H1 (cell line): Measurements from ENCODE around the gene TBC1D4. TPM values are rescaled to one million over a fixed set of nuclear protein-coding genes. Genes with fewer than 3 reads are reported as not detected.

Source experiments
- CTCF ChIA-PET: fragments of 300-600 bp; sonication (Branson Sonifier 250); formaldehyde crosslinking; loops from one replicate; lab custom pipeline; 2021; ENCODE audit not compliant: partially characterized antibody; lab: Charles Lee
- POLR2A ChIA-PET: fragments of 300-600 bp; sonication (Branson Sonifier 250); formaldehyde crosslinking; loops from one replicate; lab custom pipeline; 2021; ENCODE audit warnings: inconsistent platforms; ENCODE audit not compliant: partially characterized antibody; lab: Charles Lee
- DNase-seq, 2 experiments: peaks; one replicate each; pipeline versions ENCODE4 v3.0.0 to v3.0.0-alpha.2; 2010 to 2022; ENCODE audit warnings: low spot score in 2 of 2, low read depth in 1 of 2, mixed read lengths in 1 of 2
- FAIRE-seq: peaks from 2 replicates; lab custom pipeline; 2011; peaks lifted over from hg19 to GRCh38; lab: Jason Lieb, UNC
- H2AFZ ChIP-seq: 2 replicates; pipeline ENCODE4 v1.8.1; 2012; ENCODE audit warnings: low read length, inconsistent platforms
- H2AK5ac ChIP-seq: 2 replicates; pipeline ENCODE4 v1.6.1; 2013; ENCODE audit warnings: low read depth, low read length
- H2BK120ac ChIP-seq: replicated peaks from 2 replicates; pipeline ENCODE3; 2013; ENCODE audit warnings: low read depth, low read length, inconsistent platforms
- H2BK12ac ChIP-seq: 2 replicates; pipeline ENCODE4 v1.6.1; 2013; ENCODE audit warnings: low read depth, low read length
- H2BK15ac ChIP-seq: 2 replicates; pipeline ENCODE4 v1.6.1; 2013; ENCODE audit warnings: low read length
- H2BK20ac ChIP-seq: 2 replicates; pipeline ENCODE4 v1.6.1; 2013; ENCODE audit warnings: low read length
- H2BK5ac ChIP-seq: 2 replicates; pipeline ENCODE4 v1.6.1; 2013; ENCODE audit warnings: low read depth, low read length
- H3K14ac ChIP-seq: 2 replicates; pipeline ENCODE4 v1.6.1; 2013; ENCODE audit warnings: inconsistent platforms; ENCODE audit not compliant: insufficient read length
- H3K18ac ChIP-seq: 2 replicates; pipeline ENCODE4 v1.6.1; 2013; ENCODE audit warnings: low read length; ENCODE audit errors: extremely low read depth
- H3K23ac ChIP-seq: 2 replicates; pipeline ENCODE4 v1.6.1; 2013; ENCODE audit warnings: inconsistent platforms; ENCODE audit not compliant: insufficient read length
- H3K23me2 ChIP-seq: 2 replicates; pipeline ENCODE4 v1.6.1; 2013; ENCODE audit warnings: low read depth, low read length
- H3K27ac ChIP-seq: 2 replicates; pipeline ENCODE4 v1.6.1; 2011; ENCODE audit warnings: low read depth, low read length, inconsistent platforms
- H3K27me3 ChIP-seq, 4 experiments: replicated peaks in 1 of 4; 1 replicate in 1 of 4; 2 replicates in 3 of 4; pipeline versions ENCODE4 v1.6.1 to v1.8.1; 2011 to 2013; ENCODE audit warnings: low read length in 3 of 4, mild to moderate bottlenecking in 3 of 4, inconsistent platforms in 2 of 4, mixed read lengths in 2 of 4, moderate library complexity in 1 of 4; ENCODE audit not compliant: control insufficient read depth in 3 of 4, insufficient read depth in 3 of 4; ENCODE audit errors: extremely low read depth in 1 of 4
- H3K36me3 ChIP-seq, 4 experiments: 2 replicates each; pipeline versions ENCODE4 v1.6.1 to v1.8.1; 2011 to 2013; ENCODE audit warnings: mild to moderate bottlenecking in 4 of 4, low read length in 3 of 4, moderate library complexity in 2 of 4, control low read depth in 1 of 4, inconsistent platforms in 1 of 4; ENCODE audit not compliant: insufficient read depth in 4 of 4, control insufficient read depth in 2 of 4
- H3K4ac ChIP-seq: replicated peaks from 2 replicates; pipeline ENCODE3; 2013; ENCODE audit warnings: low read length, low read depth, mixed read lengths, inconsistent platforms; ENCODE audit not compliant: insufficient read length
- H3K4me1 ChIP-seq, 4 experiments: replicated peaks in 1 of 4; 1 replicate in 1 of 4; 2 replicates in 3 of 4; pipeline versions ENCODE4 v1.6.1 to v1.8.1; 2011 to 2013; ENCODE audit warnings: low read length in 3 of 4, inconsistent platforms in 2 of 4, mixed read lengths in 1 of 4; ENCODE audit not compliant: insufficient read depth in 4 of 4, control insufficient read depth in 3 of 4
- H3K4me2 ChIP-seq, 2 experiments: 2 replicates each; pipeline versions ENCODE4 v1.6.1 to v1.8.1; 2011 to 2013; ENCODE audit warnings: low read depth in 2 of 2, low read length in 2 of 2, control low read depth in 1 of 2, inconsistent platforms in 1 of 2, mild to moderate bottlenecking in 1 of 2; ENCODE audit not compliant: insufficient read depth in 1 of 2
- H3K4me3 ChIP-seq, 4 experiments: fragments of 200-600, 300-600 bp in 1 of 4; sonication (generic), shearing (Covaris generic), sonication (Bioruptor Twin) in 1 of 4; 2 replicates each; pipeline versions ENCODE4 v1.5.1 to v1.8.1; 2011 to 2016; ENCODE audit warnings: low read length in 4 of 4, low read depth in 3 of 4, control low read depth in 2 of 4, inconsistent platforms in 2 of 4, mild to moderate bottlenecking in 2 of 4, mixed read lengths in 1 of 4, moderate library complexity in 1 of 4; ENCODE audit not compliant: insufficient read depth in 2 of 4; ENCODE audit errors: extremely low read depth in 1 of 4
- H3K56ac ChIP-seq: replicated peaks from 2 replicates; pipeline ENCODE3; 2013; ENCODE audit warnings: low read depth, mild to moderate bottlenecking, mixed read lengths, low read length, inconsistent platforms; ENCODE audit not compliant: insufficient read length
- H3K79me1 ChIP-seq: 2 replicates; pipeline ENCODE4 v1.6.1; 2013; ENCODE audit warnings: low read depth, low read length, control low read depth
- H3K79me2 ChIP-seq, 2 experiments: 2 replicates each; pipeline versions ENCODE4 v1.6.1 to v1.8.1; 2012 to 2013; ENCODE audit warnings: low read length in 2 of 2, mild to moderate bottlenecking in 2 of 2, inconsistent platforms in 1 of 2; ENCODE audit not compliant: insufficient read depth in 2 of 2, control insufficient read depth in 1 of 2
- H3K9ac ChIP-seq, 4 experiments: replicated peaks in 1 of 4; 1 replicate in 1 of 4; 2 replicates in 3 of 4; pipeline versions ENCODE4 v1.6.1 to v1.8.1; 2011 to 2013; ENCODE audit warnings: low read depth in 3 of 4, low read length in 3 of 4, control low read depth in 2 of 4, mild to moderate bottlenecking in 2 of 4, moderate library complexity in 2 of 4, inconsistent platforms in 1 of 4; ENCODE audit errors: extremely low read depth in 1 of 4
- H3K9me3 ChIP-seq, 2 experiments: 2 replicates each; pipeline versions ENCODE4 v1.6.1 to v1.8.1; 2012 to 2013; ENCODE audit warnings: mild to moderate bottlenecking in 2 of 2, moderate library complexity in 2 of 2, control low read depth in 1 of 2, inconsistent platforms in 1 of 2, low read depth in 1 of 2, low read length in 1 of 2, mixed read lengths in 1 of 2; ENCODE audit not compliant: insufficient read depth in 2 of 2
- H4K20me1 ChIP-seq, 2 experiments: replicated peaks in 1 of 2; 2 replicates each; pipeline versions ENCODE3 to v1.8.1; 2011 to 2013; ENCODE audit warnings: inconsistent platforms in 2 of 2, low read length in 2 of 2, mild to moderate bottlenecking in 1 of 2; ENCODE audit not compliant: insufficient read depth in 2 of 2, control insufficient read depth in 1 of 2
- H4K5ac ChIP-seq: 2 replicates; pipeline ENCODE4 v1.6.1; 2013; ENCODE audit warnings: low read length, low read depth, mixed read lengths, inconsistent platforms; ENCODE audit not compliant: insufficient read length
- H4K8ac ChIP-seq: 2 replicates; pipeline ENCODE4 v1.8.0; 2013; ENCODE audit warnings: mild to moderate bottlenecking, moderate library complexity, low read length, inconsistent platforms; ENCODE audit not compliant: insufficient read depth; ENCODE audit errors: extremely low read depth
- H4K91ac ChIP-seq: replicated peaks from 2 replicates; pipeline ENCODE3; 2013; ENCODE audit warnings: low read length, mixed read lengths, inconsistent platforms; ENCODE audit not compliant: insufficient read length
- BCL11A ChIP-seq, 2 experiments: IDR thresholded peaks; one replicate each; pipeline ENCODE4 v1.6.1; 2011; ENCODE audit warnings: low read depth in 2 of 2, low read length in 2 of 2, mild to moderate bottlenecking in 2 of 2
- CREB1 ChIP-seq: IDR thresholded peaks from 2 replicates; pipeline ENCODE4 v1.6.1; 2012; ENCODE audit warnings: inconsistent platforms
- CTBP2 ChIP-seq: IDR thresholded peaks from 2 replicates; pipeline ENCODE4 v1.7.0; 2011; ENCODE audit warnings: borderline replicate concordance, mild to moderate bottlenecking, moderate library complexity, mixed read lengths, low read length; ENCODE audit not compliant: insufficient read depth, insufficient read length
- FOSL1 ChIP-seq: IDR thresholded peaks from 2 replicates; pipeline ENCODE4 v1.6.1; 2011; ENCODE audit warnings: mild to moderate bottlenecking, low read depth, low read length, moderate library complexity; ENCODE audit not compliant: insufficient read depth
- GTF2F1 ChIP-seq: IDR thresholded peaks from 2 replicates; pipeline ENCODE4 v1.6.1; 2012; ENCODE audit warnings: low read depth, low read length, improper control_type of control experiment, borderline replicate concordance
- HDAC6 ChIP-seq: IDR thresholded peaks from one replicate; pipeline ENCODE4 v1.7.1; 2012; ENCODE audit warnings: low read depth, mild to moderate bottlenecking, inconsistent platforms, low read length, moderate library complexity
- KDM5A ChIP-seq: fragments of 200-600 bp; IDR thresholded peaks from 2 replicates; pipeline ENCODE4 v1.7.1; 2012; ENCODE audit warnings: mild to moderate bottlenecking, low read length, inconsistent platforms, mixed read lengths
- PHF8 ChIP-seq: fragments of 200-600 bp; sonication (generic); conservative IDR thresholded peaks from 2 replicates; pipeline ENCODE4 v1.7.1; 2012; ENCODE audit warnings: low read depth, mild to moderate bottlenecking, inconsistent platforms, low read length, moderate library complexity
- POLR2A ChIP-seq, 2 experiments: IDR thresholded peaks; 1 replicate in 1 of 2; 2 replicates in 1 of 2; pipeline ENCODE4 v1.6.1; 2011; ENCODE audit warnings: low read depth in 2 of 2, low read length in 2 of 2, mild to moderate bottlenecking in 2 of 2; ENCODE audit errors: control extremely low read depth in 1 of 2
- RXRA ChIP-seq: IDR thresholded peaks from 2 replicates; pipeline ENCODE4 v1.6.1; 2011; ENCODE audit warnings: low read depth, mild to moderate bottlenecking, low read length, moderate library complexity; ENCODE audit not compliant: insufficient read depth
- SRF ChIP-seq: IDR thresholded peaks from 2 replicates; pipeline ENCODE4 v1.6.1; 2011; ENCODE audit warnings: mild to moderate bottlenecking, low read depth, low read length, moderate library complexity
- TAF1 ChIP-seq: IDR thresholded peaks from 2 replicates; pipeline ENCODE4 v1.6.1; 2011; ENCODE audit warnings: mild to moderate bottlenecking, low read depth, low read length
- TAF7 ChIP-seq: optimal IDR thresholded peaks from 2 replicates; pipeline ENCODE3; 2011; ENCODE audit warnings: low read depth, mild to moderate bottlenecking, inconsistent platforms, low read length, moderate library complexity, borderline replicate concordance
- USF2 ChIP-seq: IDR thresholded peaks from 2 replicates; pipeline ENCODE4 v1.6.1; 2011; ENCODE audit warnings: low read length, improper control_type of control experiment
- YY1 ChIP-seq: IDR thresholded peaks from 2 replicates; pipeline ENCODE4 v1.6.1; 2011; ENCODE audit warnings: low read depth, mild to moderate bottlenecking, low read length
- WGBS, 2 experiments: shearing (Covaris generic) in 1 of 2; methylation state at CpG; one replicate each; pipeline versions ENCODE4 v1.1.6 to v1.1.7; 2013 to 2015; ENCODE audit warnings: low lambda C conversion rate in 2 of 2, mixed read lengths in 2 of 2, inconsistent platforms in 1 of 2, low coverage in 1 of 2, missing lambda C conversion rate in 1 of 2; ENCODE audit not compliant: insufficient replicate concordance in 2 of 2, insufficient coverage in 1 of 2, insufficient read length in 1 of 2; ENCODE audit errors: extremely low coverage in 1 of 2, missing lambda C conversion rate in 1 of 2; 5-methylcytosine and 5-hydroxymethylcytosine counted together
- polyA plus RNA-seq, 7 experiments: library from polyadenylated mRNA; depleted of rRNA in 3 of 7; stranded (reverse) in 5 of 7; unstranded in 2 of 7; fragments of >200 nt in 5 of 7; fragments of 200-250 nt in 2 of 7; gene quantifications; 1 replicate in 5 of 7; 2 replicates in 1 of 7; 4 replicates in 1 of 7; pipeline versions ENCODE4 v1.2.1 to v1.2.3, GENCODE V29; 2011 to 2013; ENCODE audit warnings: missing spikeins in 2 of 7, mixed read lengths in 2 of 7
- total RNA-seq: library from RNA; stranded (reverse); fragmentation: NEBNext Ultra II Directional; extraction: Animal tissue kit (Norgen Biotek cat#: 25700); gene quantifications from 2 replicates; pipeline ENCODE4 v1.2.1, GENCODE V29; 2021

TBC1D4 gene
- total and polyA plus RNA-seq, 2 of the 8 experiments (the other 6 are each of a cell fraction or from before 2014, with no cell fraction given), result 16.7 to 39.0 TPM

- Histone ChIP-seq H3K23me2 (no peaks in the 10 kb centered on the region), H4K20me1 (no peaks in the 10 kb centered on the region), H3K79me1 (no peaks in the 10 kb centered on the region), H2BK5ac (no peak overlapping the region), H3K9ac (no peak overlapping the region), H3K4ac (no peak overlapping the region), H3K18ac (no peak overlapping the region), H4K5ac (no peak overlapping the region), H3K9me3 (no peaks in the 10 kb centered on the region), H3K56ac (no peak overlapping the region), H3K14ac (no peak overlapping the region), H2AK5ac (no peak overlapping the region), H3K27me3 (no peaks in the 10 kb centered on the region), H3K4me1 (no peaks in the 10 kb centered on the region), H3K4me3 (no peak overlapping the region), H2BK15ac (no peak overlapping the region), H4K8ac (no peak overlapping the region), H2BK20ac (no peak overlapping the region), H3K36me3 (no peaks in the 10 kb centered on the region), H4K91ac (no peak overlapping the region), H3K79me2 (no peaks in the 10 kb centered on the region), H2AFZ (no peak overlapping the region), H2BK12ac (no peak overlapping the region), H3K4me2 (no peak overlapping the region), H2BK120ac (no peak overlapping the region), H3K27ac (no peak overlapping the region), H3K23ac (no peak overlapping the region)
- POLR2A ChIA-PET, result no interaction called here
- WGBS, 2 experiments, result 88% methylated on average over 5 of the region's 5 CpGs; no CpG with 5 or more reads in 1 of the 2 experiments
- CTCF ChIA-PET, result no interaction called here
- no peak for DNase-seq
- no peak for FAIRE-seq
- TF ChIP-seq POLR2A (IDR thresholded peaks at IDR 0.05; ENCODE audit: control extremely low read depth in 1 of 2, low read depth in 2 of 2, low read length in 2 of 2) (no peak), SRF (no peak), BCL11A (IDR thresholded peaks at IDR 0.05; ENCODE audit: low read depth in 2 of 2, low read length in 2 of 2) (no peak), FOSL1 (no peak), CREB1 (no peak), CTBP2 (no peak), RXRA (no peak), USF2 (no peak), TAF1 (no peak), HDAC6 (no peak), KDM5A (no peak), YY1 (no peak), GTF2F1 (no peak), PHF8 (no peak), TAF7 (no peak)
These were observed 14.0 kb upstream of the TBC1D4 start for GRCh38 chr13:75495938-75496337.
